ENCODE measurements around the gene NCKIPSD.

Gene NCKIPSD

GRCh38 chr3:48663489-48664312, 22.0 kb downstream of the NCKIPSD start (continued):
- TF ChIP-seq ZXDB (tag by site-specific recombination; IDR thresholded peaks at IDR 0.05) = peak; percentile 77
- TF ChIP-seq ZEB2 (tag by site-specific recombination; IDR thresholded peaks at IDR 0.05) = peak; percentile 96
- no peak for TF ChIP-seq ZNF214 (tag by site-specific recombination; IDR thresholded peaks at IDR 0.05; ENCODE audit: borderline replicate concordance)
- peak; percentile 50; the same call in 1 of the 2 replicates for TF ChIP-seq ZNF394 (tag by site-specific recombination; IDR thresholded peaks at IDR 0.05; ENCODE audit: borderline replicate concordance)
- TF ChIP-seq ZNF132 (tag by site-specific recombination; IDR thresholded peaks at IDR 0.05; ENCODE audit: borderline replicate concordance) = no peak
- TF ChIP-seq ZNF624 (tag by site-specific recombination; IDR thresholded peaks at IDR 0.05) = no peak
- TF ChIP-seq TSHZ1 (tag by site-specific recombination; IDR thresholded peaks at IDR 0.05; ENCODE audit: borderline replicate concordance) = no peak; the same call in 1 of the 2 replicates
- peak; percentile 97 for TF ChIP-seq BCL11A (tag by site-specific recombination; IDR thresholded peaks at IDR 0.05; ENCODE audit: low read depth)
- no peak for TF ChIP-seq ZNF530 (tag by site-specific recombination; IDR thresholded peaks at IDR 0.05; ENCODE audit: low read depth)
- no peak for TF ChIP-seq TCF7L2 (IDR thresholded peaks at IDR 0.05; ENCODE audit: borderline replicate concordance, low read depth, low read length)
- TF ChIP-seq YY2 (tag by site-specific recombination; IDR thresholded peaks at IDR 0.05) = no peak
- TF ChIP-seq SP7 (tag by site-specific recombination; IDR thresholded peaks at IDR 0.05) = 0 out of 2 replicates have a peak, but pooled peaks have one; percentile 58
- TF ChIP-seq ELK4 (IDR thresholded peaks at IDR 0.05; ENCODE audit: borderline replicate concordance, low read depth, low read length) = peak; percentile 62; the same call in 1 of the 2 replicates
- no peak for TF ChIP-seq PRDM2 (tag by site-specific recombination; IDR thresholded peaks at IDR 0.05; ENCODE audit: borderline replicate concordance)
- no peak for TF ChIP-seq ZSCAN23 (tag by site-specific recombination; IDR thresholded peaks at IDR 0.05)
- no peak for TF ChIP-seq PBX3 (CRISPR knock-in tag; IDR thresholded peaks at IDR 0.05)
- TF ChIP-seq ZNF560 (tag by site-specific recombination; IDR thresholded peaks at IDR 0.05; ENCODE audit: borderline replicate concordance) = no peak
- TF ChIP-seq SALL2 (tag by site-specific recombination; IDR thresholded peaks at IDR 0.05; ENCODE audit: borderline replicate concordance) = no peak
- no peak for TF ChIP-seq ZNF776 (tag by site-specific recombination; IDR thresholded peaks at IDR 0.05; ENCODE audit: borderline replicate concordance)
- TF ChIP-seq ZNF37A (tag by site-specific recombination; IDR thresholded peaks at IDR 0.05) = no peak
- TF ChIP-seq ZBTB11 (tag by site-specific recombination; conservative IDR thresholded peaks at IDR 0.05; ENCODE audit: low read depth) = peak; percentile 38; the same call in 1 of the 2 replicates
- no peak for TF ChIP-seq ZNF248 (tag by site-specific recombination; IDR thresholded peaks at IDR 0.05)

All from HEK293 (cell line).